Measurements from ENCODE around the gene NSUN3. TPM values are rescaled to one million over a fixed set of nuclear protein-coding genes. Genes with fewer than 3 reads are reported as not detected.
A peak's percentile ranks its signal among the peaks of the same experiment; 100 is the strongest.
"Not testable (repeated sequence)": the region's sequence is repeated elsewhere in the genome, so short reads cannot be mapped to it uniquely, and the experiment has no call there.

NSUN3 gene
- polyA plus RNA-seq, 4 donors = 4.9 to 12.7 (median 7.8) TPM

DNA sequence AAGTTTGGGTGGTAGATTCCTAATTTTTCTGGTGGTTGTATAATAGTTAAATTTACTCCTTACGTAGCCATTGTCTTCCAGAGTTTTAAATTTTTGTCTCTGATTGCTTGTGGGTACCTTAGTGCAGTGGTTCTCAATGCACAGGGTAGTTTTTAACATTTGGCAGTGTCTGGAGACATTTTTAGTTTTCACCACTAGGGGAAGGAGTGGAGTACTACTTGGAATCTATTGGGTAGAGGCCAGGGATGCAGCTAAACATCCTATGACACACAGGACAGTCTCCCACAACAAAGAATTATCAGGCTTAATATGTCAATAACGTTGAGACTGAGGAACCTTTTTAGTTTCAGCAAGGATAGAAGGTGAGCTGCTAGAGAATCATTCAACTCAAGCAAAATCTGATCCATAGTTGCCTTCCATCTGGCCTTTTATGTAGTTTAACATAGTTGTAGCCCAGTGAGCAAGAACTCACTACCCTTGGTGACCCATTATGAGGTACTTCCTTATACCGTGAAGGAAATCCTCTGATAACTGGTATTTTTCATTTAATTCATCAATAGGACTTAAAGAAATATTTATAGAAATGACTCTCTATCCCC lies 25.9 kb upstream of the NSUN3 start:
- no peak overlapping the region for H3K4me3 ChIP-seq (ENCODE audit: low read depth in 1 of 3, low read length in 3 of 3)
- peak; percentile 9 to 34 for DNase-seq
- H3K27ac ChIP-seq (ENCODE audit: low read depth in 1 of 3, low read length in 2 of 3) = no peak overlapping the region
- H3K36me3 ChIP-seq (ENCODE audit: control insufficient read depth in 3 of 3, insufficient read depth in 2 of 3, low read depth in 1 of 3, low read length in 3 of 3) = no peaks in the 10 kb centered on the region
- no peak for FAIRE-seq
- no peaks in the 10 kb centered on the region for H3K27me3 ChIP-seq (ENCODE audit: control insufficient read depth in 3 of 3, insufficient read depth in 3 of 3, low read length in 3 of 3)
- 76 to 85% (median 77%) methylated on average over 3 of the region's 3 CpGs for WGBS, 3 donors
- H3K9me3 ChIP-seq (ENCODE audit: control insufficient read depth in 2 of 2, insufficient read depth in 1 of 2, low read depth in 1 of 2, low read length in 1 of 2) = no peaks in the 10 kb centered on the region
- H3K4me1 ChIP-seq (ENCODE audit: control insufficient read depth in 3 of 3, insufficient read depth in 2 of 3, low read depth in 1 of 3, low read length in 2 of 3) = no peaks in the 10 kb centered on the region

DNA sequence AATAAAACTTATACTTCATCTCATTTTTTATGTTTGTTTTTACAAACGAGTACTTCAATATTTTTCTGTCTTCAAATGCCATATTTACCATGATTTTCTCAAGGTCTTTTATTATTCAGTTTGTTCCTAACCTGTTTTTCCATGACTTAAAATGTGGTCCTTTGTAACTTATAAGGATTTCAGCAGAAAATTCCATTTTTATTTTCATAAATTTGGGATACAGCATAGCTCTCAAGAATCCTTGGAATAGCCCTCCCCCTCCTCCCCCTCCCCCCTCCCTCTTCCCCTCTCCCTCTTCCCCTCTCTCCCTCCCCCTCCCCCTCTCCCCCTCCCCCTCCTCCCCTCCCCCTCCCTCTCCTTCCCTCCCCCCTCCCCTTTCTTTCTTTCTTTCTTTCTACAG lies 19.6 kb upstream of the NSUN3 start:
- Histone ChIP-seq H3K27me3 (ENCODE audit: control insufficient read depth in 3 of 3, insufficient read depth in 3 of 3, low read length in 3 of 3) (no peaks in the 10 kb centered on the region), H3K4me3 (ENCODE audit: low read depth in 1 of 3, low read length in 3 of 3) (no peak overlapping the region), H3K36me3 (ENCODE audit: control insufficient read depth in 3 of 3, insufficient read depth in 2 of 3, low read depth in 1 of 3, low read length in 3 of 3) (peaks cover 0 to 5% (median 0%) of the 10 kb centered on the region in 3 donors), H3K4me1 (ENCODE audit: control insufficient read depth in 3 of 3, insufficient read depth in 2 of 3, low read depth in 1 of 3, low read length in 2 of 3) (no peaks in the 10 kb centered on the region), H3K9me3 (ENCODE audit: control insufficient read depth in 2 of 2, insufficient read depth in 1 of 2, low read depth in 1 of 2, low read length in 1 of 2) (peaks cover 0 to 4% of the 10 kb centered on the region in 2 donors), H3K27ac (ENCODE audit: low read depth in 1 of 3, low read length in 2 of 3) (no peak overlapping the region)
- DNase-seq = no peak
- no peak for FAIRE-seq
- WGBS, 3 donors = 84 to 91% (median 85%) methylated on average over 1 of the region's 1 CpG

DNA sequence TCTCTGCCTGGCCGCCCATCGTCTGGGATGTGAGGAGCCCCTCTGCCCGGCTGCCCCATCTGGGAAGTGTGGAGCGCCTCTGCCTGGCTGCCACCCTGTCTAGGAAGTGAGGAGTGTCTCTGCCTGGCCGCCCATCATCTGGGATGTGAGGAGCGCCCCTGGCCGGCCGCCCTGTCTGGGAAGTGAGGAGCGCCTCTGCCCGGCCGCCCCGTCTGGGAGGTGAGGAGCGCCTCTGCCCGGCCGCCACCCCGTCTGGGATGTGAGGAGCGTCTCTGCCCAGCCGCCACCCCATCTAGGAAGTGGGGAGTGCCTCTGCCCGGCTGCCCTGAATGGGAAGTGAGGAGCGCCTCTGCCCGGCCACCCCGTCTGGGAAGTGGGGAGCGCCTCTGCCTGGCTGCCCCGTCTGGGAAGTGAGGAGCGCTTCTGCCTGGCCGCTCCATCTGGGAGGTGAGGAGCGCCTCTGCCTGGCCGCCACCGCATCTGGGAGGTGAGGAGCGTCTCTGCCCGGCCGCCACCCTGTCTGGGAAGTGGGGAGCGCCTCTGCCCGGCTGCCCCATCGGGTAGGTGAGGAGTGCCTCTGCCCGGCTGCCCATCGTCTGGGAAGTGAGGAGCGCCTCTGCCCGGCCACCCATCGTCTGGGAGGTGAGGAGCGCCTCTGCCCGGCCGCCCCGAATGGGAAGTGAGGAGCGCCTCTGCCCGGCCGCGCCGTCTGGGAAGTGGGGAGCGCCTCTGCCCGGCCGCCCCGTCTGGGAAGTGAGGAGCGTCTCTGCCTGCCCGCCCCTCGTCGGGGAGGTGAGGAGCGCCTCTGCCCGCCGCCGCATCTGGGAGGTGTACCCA lies 18.5 kb upstream of the NSUN3 start:
- H3K27me3 ChIP-seq (ENCODE audit: control insufficient read depth in 3 of 3, insufficient read depth in 3 of 3, low read length in 3 of 3); H3K9me3 ChIP-seq (ENCODE audit: control insufficient read depth in 2 of 2, insufficient read depth in 1 of 2, low read depth in 1 of 2, low read length in 1 of 2); H3K36me3 ChIP-seq (ENCODE audit: control insufficient read depth in 3 of 3, insufficient read depth in 2 of 3, low read depth in 1 of 3, low read length in 3 of 3); H3K4me3 ChIP-seq (ENCODE audit: low read depth in 1 of 3, low read length in 3 of 3); DNase-seq; H3K27ac ChIP-seq (ENCODE audit: low read depth in 1 of 3, low read length in 2 of 3); FAIRE-seq; H3K4me1 ChIP-seq (ENCODE audit: control insufficient read depth in 3 of 3, insufficient read depth in 2 of 3, low read depth in 1 of 3, low read length in 2 of 3): not testable (repeated sequence)
- WGBS, 3 donors = 98% methylated on average over 48 to 61 of the region's 61 CpGs

- no peak overlapping the region for H3K4me3 ChIP-seq (ENCODE audit: low read depth in 1 of 3, low read length in 3 of 3)
- no peaks in the 10 kb centered on the region for H3K4me1 ChIP-seq (ENCODE audit: control insufficient read depth in 3 of 3, insufficient read depth in 2 of 3, low read depth in 1 of 3, low read length in 2 of 3)
- H3K27ac ChIP-seq (ENCODE audit: low read depth in 1 of 3, low read length in 2 of 3) = no peak overlapping the region
- 91 to 96% (median 95%) methylated on average over 2 of the region's 2 CpGs for WGBS, 3 donors
- peaks cover 0 to 7% (median 0%) of the 10 kb centered on the region in 3 donors for H3K36me3 ChIP-seq (ENCODE audit: control insufficient read depth in 3 of 3, insufficient read depth in 2 of 3, low read depth in 1 of 3, low read length in 3 of 3)
- DNase-seq (no peak), FAIRE-seq (no peak)
- no peaks in the 10 kb centered on the region for H3K27me3 ChIP-seq (ENCODE audit: control insufficient read depth in 3 of 3, insufficient read depth in 3 of 3, low read length in 3 of 3)
- H3K9me3 ChIP-seq (ENCODE audit: control insufficient read depth in 2 of 2, insufficient read depth in 1 of 2, low read depth in 1 of 2, low read length in 1 of 2) = peaks cover 0 to 4% of the 10 kb centered on the region in 2 donors
Measured at GRCh38 chr3:94046533-94046932, 16.3 kb upstream of the NSUN3 start.

DNA sequence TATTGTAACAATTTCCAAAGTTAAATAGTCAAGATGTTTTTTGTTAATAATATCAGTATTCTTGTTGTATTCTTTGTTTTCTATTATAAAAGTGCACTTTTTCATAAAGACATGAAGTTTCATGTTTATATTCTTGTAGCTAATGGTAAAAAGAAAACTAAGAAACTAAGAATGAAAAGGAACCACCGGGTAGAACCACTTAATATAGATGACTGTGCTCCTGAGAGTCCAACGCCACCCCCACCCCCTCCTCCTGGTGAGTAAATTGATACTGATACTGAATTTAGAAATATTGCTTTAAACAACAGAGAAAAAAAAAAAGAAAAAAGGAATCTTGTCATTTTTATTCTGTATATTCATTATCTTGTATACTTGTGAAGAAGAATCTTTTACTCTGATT lies 13.6 kb upstream of the NSUN3 start:
- Histone ChIP-seq H3K9me3 (ENCODE audit: control insufficient read depth in 2 of 2, insufficient read depth in 1 of 2, low read depth in 1 of 2, low read length in 1 of 2) (peaks cover 0 to 3% of the 10 kb centered on the region in 2 donors), H3K36me3 (ENCODE audit: control insufficient read depth in 3 of 3, insufficient read depth in 2 of 3, low read depth in 1 of 3, low read length in 3 of 3) (peaks cover 0 to 7% (median 0%) of the 10 kb centered on the region in 3 donors), H3K27me3 (ENCODE audit: control insufficient read depth in 3 of 3, insufficient read depth in 3 of 3, low read length in 3 of 3) (no peaks in the 10 kb centered on the region), H3K4me1 (ENCODE audit: control insufficient read depth in 3 of 3, insufficient read depth in 2 of 3, low read depth in 1 of 3, low read length in 2 of 3) (no peaks in the 10 kb centered on the region), H3K4me3 (ENCODE audit: low read depth in 1 of 3, low read length in 3 of 3) (no peak overlapping the region), H3K27ac (ENCODE audit: low read depth in 1 of 3, low read length in 2 of 3) (no peak overlapping the region)
- DNase-seq (no peak), FAIRE-seq (no peak)
- WGBS, 3 donors = 70 to 86% (median 75%) methylated on average over 2 of the region's 2 CpGs

- no peak overlapping the region for H3K4me3 ChIP-seq (ENCODE audit: low read depth in 1 of 3, low read length in 3 of 3)
- H3K9me3 ChIP-seq (ENCODE audit: control insufficient read depth in 2 of 2, insufficient read depth in 1 of 2, low read depth in 1 of 2, low read length in 1 of 2) = no peaks in the 10 kb centered on the region
- peaks cover 0 to 2% (median 0%) of the 10 kb centered on the region in 3 donors for H3K36me3 ChIP-seq (ENCODE audit: control insufficient read depth in 3 of 3, insufficient read depth in 2 of 3, low read depth in 1 of 3, low read length in 3 of 3)
- no peak for DNase-seq
- no peaks in the 10 kb centered on the region for H3K4me1 ChIP-seq (ENCODE audit: control insufficient read depth in 3 of 3, insufficient read depth in 2 of 3, low read depth in 1 of 3, low read length in 2 of 3)
- no peak for FAIRE-seq
- no peaks in the 10 kb centered on the region for H3K27me3 ChIP-seq (ENCODE audit: control insufficient read depth in 3 of 3, insufficient read depth in 3 of 3, low read length in 3 of 3)
- H3K27ac ChIP-seq (ENCODE audit: low read depth in 1 of 3, low read length in 2 of 3) = no peak overlapping the region
Measured at GRCh38 chr3:94050546-94050945, 12.3 kb upstream of the NSUN3 start.

- FAIRE-seq (no peak), DNase-seq (no peak)
- Histone ChIP-seq H3K9me3 (ENCODE audit: control insufficient read depth in 2 of 2, insufficient read depth in 1 of 2, low read depth in 1 of 2, low read length in 1 of 2) (no peaks in the 10 kb centered on the region), H3K36me3 (ENCODE audit: control insufficient read depth in 3 of 3, insufficient read depth in 2 of 3, low read depth in 1 of 3, low read length in 3 of 3) (peaks cover 0 to 11% (median 0%) of the 10 kb centered on the region in 3 donors), H3K27me3 (ENCODE audit: control insufficient read depth in 3 of 3, insufficient read depth in 3 of 3, low read length in 3 of 3) (no peaks in the 10 kb centered on the region), H3K4me3 (ENCODE audit: low read depth in 1 of 3, low read length in 3 of 3) (no peak overlapping the region), H3K4me1 (ENCODE audit: control insufficient read depth in 3 of 3, insufficient read depth in 2 of 3, low read depth in 1 of 3, low read length in 2 of 3) (peaks cover 0 to 9% (median 2%) of the 10 kb centered on the region in 3 donors), H3K27ac (ENCODE audit: low read depth in 1 of 3, low read length in 2 of 3) (no peak overlapping the region)
- WGBS, 3 donors = 98% methylated on average over 13 of the region's 13 CpGs
Measured at GRCh38 chr3:94061297-94061696, 1.6 kb upstream of the NSUN3 start.

GRCh38 chr3:94063496-94064119 lies 747 bp downstream of the NSUN3 start:
- Histone ChIP-seq H3K4me3 (ENCODE audit: low read depth in 1 of 3, low read length in 3 of 3) (peak overlapping the region; percentile 68 to 88 (median 70)), H3K27me3 (ENCODE audit: control insufficient read depth in 3 of 3, insufficient read depth in 3 of 3, low read length in 3 of 3) (no peaks in the 10 kb centered on the region), H3K36me3 (ENCODE audit: control insufficient read depth in 3 of 3, insufficient read depth in 2 of 3, low read depth in 1 of 3, low read length in 3 of 3) (peaks cover 0 to 13% (median 2%) of the 10 kb centered on the region in 3 donors), H3K9me3 (ENCODE audit: control insufficient read depth in 2 of 2, insufficient read depth in 1 of 2, low read depth in 1 of 2, low read length in 1 of 2) (peaks cover 0 to 10% of the 10 kb centered on the region in 2 donors), H3K4me1 (ENCODE audit: control insufficient read depth in 3 of 3, insufficient read depth in 2 of 3, low read depth in 1 of 3, low read length in 2 of 3) (peaks cover 0 to 9% (median 2%) of the 10 kb centered on the region in 3 donors), H3K27ac (ENCODE audit: low read depth in 1 of 3, low read length in 2 of 3) (peak overlapping the region; percentile 94 to 99 (median 98))
- no peak for FAIRE-seq
- DNase-seq = no peak
- WGBS, 3 donors = 37 to 45% (median 42%) methylated on average over 17 of the region's 17 CpGs

All from small intestine (tissue), 7 donors.